Tibial artery (tissue), 4 donors: ENCODE measurements around the gene CFAP299.

ENCODE experiments used
- DNase-seq, 2 donors: peaks; one replicate each; pipeline ENCODE4 v3.0.0-alpha.2; 2019
- H3K27ac ChIP-seq, 2 donors: fragments of 200-600 bp; sonication (generic) in 1 of 2; 1 replicate in 1 of 2; 2 replicates in 1 of 2; pipeline ENCODE4 v1.5.1; 2018 to 2019; ENCODE audit warnings: mild to moderate bottlenecking in 1 of 2
- H3K27me3 ChIP-seq, 2 donors: fragments of 200-600 bp; sonication (generic) in 1 of 2; one replicate each; pipeline versions ENCODE4 v1.5.1 to v1.6.0; 2016 to 2019
- H3K36me3 ChIP-seq, 3 donors: fragments of 200-600 bp; sonication (generic) in 2 of 3; one replicate each; pipeline ENCODE4 v1.5.1; 2016 to 2019; ENCODE audit warnings: mild to moderate bottlenecking in 2 of 3
- H3K4me1 ChIP-seq, 4 donors: fragments of 200-600 bp; sonication (generic) in 2 of 4; 1 replicate in 3 of 4; 2 replicates in 1 of 4; pipeline ENCODE4 v1.5.1; 2016 to 2019
- H3K4me3 ChIP-seq, 2 donors: fragments of 200-600 bp; sonication (generic) in 1 of 2; 1 replicate in 1 of 2; 2 replicates in 1 of 2; pipeline ENCODE4 v1.5.1; 2018 to 2019; ENCODE audit warnings: mild to moderate bottlenecking in 2 of 2
- H3K9me3 ChIP-seq, 3 donors: fragments of 200-600 bp; sonication (generic) in 1 of 3; one replicate each; pipeline ENCODE4 v1.5.1; 2016 to 2019
- intact Hi-C: fragments of 100-400 bp; cut with DNase I; formaldehyde crosslinking; loops from one replicate; pipeline ENCODE4 v1.15.0; 2023; ENCODE audit warnings: low total_unique reads
- TF ChIP-seq, protein P1 (sequence below), 2 experiments: fragments of 200-600 bp in 1 of 2; fragments of 450-650 bp in 1 of 2; IDR thresholded peaks; one replicate each; pipeline ENCODE4 v1.5.1; 2017 to 2019; ENCODE audit warnings: antibody characterized with exemption in 2 of 2, mild to moderate bottlenecking in 1 of 2, moderate library complexity in 1 of 2

CFAP299 gene

DNA sequence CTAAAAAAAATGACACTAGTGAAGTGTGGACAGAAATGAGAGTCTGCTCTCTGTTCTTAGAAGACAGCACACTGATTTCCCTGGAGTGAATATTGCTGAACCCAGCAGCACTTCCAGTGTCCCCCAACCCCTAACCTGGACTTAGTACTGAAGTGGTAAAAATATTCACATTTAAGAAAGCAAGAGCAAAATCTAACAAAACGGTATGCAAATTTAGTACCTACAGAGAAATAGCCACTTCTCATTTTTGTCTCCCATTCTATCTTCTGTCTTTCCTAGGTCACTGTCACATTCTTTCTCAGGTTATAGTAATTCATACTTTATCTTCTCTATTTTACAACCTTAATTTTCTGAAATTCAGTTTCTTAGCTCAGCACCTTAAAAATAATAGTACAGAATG, 274.7 kb downstream of the CFAP299 start:
- no peak for DNase-seq
- no peak overlapping the region for H3K27ac ChIP-seq
- H3K36me3 ChIP-seq = no peaks in the 10 kb centered on the region
- no peaks in the 10 kb centered on the region for H3K4me1 ChIP-seq
- TF ChIP-seq, protein P1, sequence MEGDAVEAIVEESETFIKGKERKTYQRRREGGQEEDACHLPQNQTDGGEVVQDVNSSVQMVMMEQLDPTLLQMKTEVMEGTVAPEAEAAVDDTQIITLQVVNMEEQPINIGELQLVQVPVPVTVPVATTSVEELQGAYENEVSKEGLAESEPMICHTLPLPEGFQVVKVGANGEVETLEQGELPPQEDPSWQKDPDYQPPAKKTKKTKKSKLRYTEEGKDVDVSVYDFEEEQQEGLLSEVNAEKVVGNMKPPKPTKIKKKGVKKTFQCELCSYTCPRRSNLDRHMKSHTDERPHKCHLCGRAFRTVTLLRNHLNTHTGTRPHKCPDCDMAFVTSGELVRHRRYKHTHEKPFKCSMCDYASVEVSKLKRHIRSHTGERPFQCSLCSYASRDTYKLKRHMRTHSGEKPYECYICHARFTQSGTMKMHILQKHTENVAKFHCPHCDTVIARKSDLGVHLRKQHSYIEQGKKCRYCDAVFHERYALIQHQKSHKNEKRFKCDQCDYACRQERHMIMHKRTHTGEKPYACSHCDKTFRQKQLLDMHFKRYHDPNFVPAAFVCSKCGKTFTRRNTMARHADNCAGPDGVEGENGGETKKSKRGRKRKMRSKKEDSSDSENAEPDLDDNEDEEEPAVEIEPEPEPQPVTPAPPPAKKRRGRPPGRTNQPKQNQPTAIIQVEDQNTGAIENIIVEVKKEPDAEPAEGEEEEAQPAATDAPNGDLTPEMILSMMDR (IDR thresholded peaks at IDR 0.05) = no peak
- H3K9me3 ChIP-seq = no peaks in the 10 kb centered on the region
- intact Hi-C loops = no loop called here
- no peak overlapping the region for H3K4me3 ChIP-seq
- H3K27me3 ChIP-seq = no peaks in the 10 kb centered on the region

DNA sequence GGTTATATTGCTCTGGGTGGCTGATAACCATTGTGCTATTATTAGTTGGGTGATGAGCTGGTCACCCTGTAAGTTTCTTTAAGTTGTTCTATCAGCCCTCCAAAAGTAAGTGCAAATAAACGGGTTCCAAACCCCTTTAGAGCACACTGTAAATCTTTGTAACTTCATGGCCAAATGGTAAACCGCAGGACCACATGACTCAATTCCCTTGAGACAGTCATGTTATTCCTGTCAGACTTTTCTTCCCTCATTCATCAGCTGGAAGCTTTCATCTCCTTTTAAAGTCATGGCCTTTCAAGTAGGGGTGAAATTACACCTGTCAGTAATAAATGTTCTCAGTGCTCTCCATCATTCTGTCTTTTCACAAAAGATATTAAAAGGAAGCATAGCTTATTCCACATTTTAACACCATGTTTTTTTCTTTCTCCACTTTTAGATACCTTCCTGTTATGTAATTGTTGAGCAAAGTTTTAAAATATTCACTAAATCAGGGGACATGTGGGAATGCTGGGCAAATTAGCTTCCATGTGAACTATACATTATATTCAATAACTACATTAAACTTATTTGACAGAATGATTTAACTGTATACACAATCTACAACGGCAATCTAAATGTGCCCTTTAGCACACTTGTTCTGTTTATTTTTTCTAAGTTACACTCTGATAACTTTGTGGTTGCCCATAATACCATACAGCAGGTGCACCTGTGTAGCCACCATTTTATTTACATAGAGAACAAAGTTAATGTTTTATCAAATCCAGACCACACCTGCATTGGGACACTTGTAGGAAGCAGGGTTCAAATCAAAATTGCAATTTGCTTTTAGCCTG, 275.5 kb downstream of the CFAP299 start:
- intact Hi-C loops = no loop called here

DNA sequence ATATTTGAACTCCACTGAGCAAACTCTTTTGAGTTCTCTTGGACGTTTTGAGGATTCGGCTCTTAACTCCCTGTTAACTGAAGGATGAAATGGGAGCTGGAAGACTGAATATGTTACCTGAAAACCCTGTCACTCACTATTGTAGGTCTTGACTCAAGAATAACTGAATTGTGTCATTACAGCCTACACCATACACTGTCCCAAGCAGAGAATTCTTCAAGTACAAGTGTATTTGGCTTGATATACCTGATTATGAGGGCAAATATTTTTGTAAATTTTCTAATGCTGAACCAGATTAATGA, 276.1 kb downstream of the CFAP299 start:
- no peak for DNase-seq
- Histone ChIP-seq H3K36me3 (no peaks in the 10 kb centered on the region), H3K9me3 (no peaks in the 10 kb centered on the region), H3K27me3 (no peaks in the 10 kb centered on the region), H3K4me3 (no peak overlapping the region), H3K27ac (no peak overlapping the region), H3K4me1 (no peaks in the 10 kb centered on the region)
- intact Hi-C loops = no loop called here
- TF ChIP-seq, protein P1 (IDR thresholded peaks at IDR 0.05) = no peak

More for the DNA sequence above, 275.5 kb downstream of the CFAP299 start:
- no peaks in the 10 kb centered on the region for H3K27me3 ChIP-seq
- H3K4me3 ChIP-seq = no peak overlapping the region
- no peaks in the 10 kb centered on the region for H3K4me1 ChIP-seq
- TF ChIP-seq, protein P1 (IDR thresholded peaks at IDR 0.05) = no peak
- no peaks in the 10 kb centered on the region for H3K9me3 ChIP-seq
- no peaks in the 10 kb centered on the region for H3K36me3 ChIP-seq
- DNase-seq = no peak
- no peak overlapping the region for H3K27ac ChIP-seq

DNA sequence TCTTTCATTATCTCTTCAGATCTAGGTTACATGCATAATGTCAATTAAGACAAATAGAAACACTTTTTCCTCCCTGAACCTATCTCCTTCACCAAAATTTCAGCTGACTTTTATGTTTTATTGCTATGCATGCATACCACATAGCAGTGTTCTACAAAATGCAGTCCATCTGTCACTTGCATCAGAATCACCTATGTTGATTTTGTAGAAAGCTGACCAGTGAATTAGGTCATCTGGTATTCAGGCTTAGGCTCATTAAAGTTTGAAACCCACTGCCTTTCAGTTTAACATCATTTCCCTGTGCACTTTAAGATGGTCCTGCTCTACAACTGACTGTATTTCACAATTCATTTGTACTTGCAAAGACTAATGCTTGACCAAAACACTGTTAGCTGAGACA, 277.9 kb downstream of the CFAP299 start:
- Histone ChIP-seq H3K27ac (no peak overlapping the region), H3K36me3 (no peaks in the 10 kb centered on the region), H3K4me1 (no peaks in the 10 kb centered on the region), H3K4me3 (no peak overlapping the region), H3K9me3 (no peaks in the 10 kb centered on the region), H3K27me3 (no peaks in the 10 kb centered on the region)
- TF ChIP-seq, protein P1 (IDR thresholded peaks at IDR 0.05) = no peak
- no peak for DNase-seq
- intact Hi-C loops = no loop called here

DNA sequence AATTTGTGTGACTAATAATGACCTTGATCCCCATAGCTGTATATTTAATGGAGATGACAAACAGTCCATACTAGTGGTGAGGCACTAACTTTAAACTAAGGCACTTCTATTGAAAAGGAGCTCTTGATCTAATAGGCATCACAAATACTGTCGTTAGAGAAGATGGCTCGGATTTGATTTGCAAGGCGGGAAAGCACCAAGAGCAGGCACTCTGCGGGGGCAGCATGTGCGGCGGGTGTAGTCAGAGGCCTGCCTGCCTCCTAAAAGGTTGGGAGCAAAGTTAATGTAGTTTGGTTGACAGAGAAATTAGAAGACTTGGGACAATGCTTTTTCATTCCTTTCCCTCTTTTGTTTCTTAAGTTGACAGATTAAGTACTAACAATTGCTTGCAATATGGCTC, 278.8 kb downstream of the CFAP299 start:
- intact Hi-C loops = no loop called here
- H3K27ac ChIP-seq = no peak overlapping the region
- no peaks in the 10 kb centered on the region for H3K4me1 ChIP-seq
- no peak for DNase-seq
- no peaks in the 10 kb centered on the region for H3K27me3 ChIP-seq
- H3K4me3 ChIP-seq = no peak overlapping the region
- H3K9me3 ChIP-seq = no peaks in the 10 kb centered on the region
- no peaks in the 10 kb centered on the region for H3K36me3 ChIP-seq
- TF ChIP-seq, protein P1 (IDR thresholded peaks at IDR 0.05) = no peak
